IMR-90 (cell line): ENCODE results near the gene CHD2. TPM values are rescaled to one million over a fixed set of nuclear protein-coding genes. Genes with fewer than 3 reads are reported as not detected.

Source experiments
- ATAC-seq: fragments of 200-7000 bp; cut with Tn5 transposase; 2 replicates; pipeline ENCODE4 v1.9.1; 2020; ENCODE audit warnings: low read depth, mild to moderate bottlenecking, moderate library complexity
- BruUV-seq: library from RNA; stranded (reverse); fragments of 400-500 nt; replicated peaks from 2 replicates; lab custom pipeline; 2021; lab: Mats Ljungman, UMichigan
- CTCF ChIA-PET: fragments of 300-600 bp; formaldehyde crosslinking; extraction: SDS; loops from one replicate; lab custom pipeline; 2021; ENCODE audit warnings: antibody characterized with exemption; lab: Yijun Ruan, JAX
- POLR2A ChIA-PET: fragments of 300-600 bp; sonication (Branson Sonifier 250); formaldehyde crosslinking; loops from one replicate; lab custom pipeline; 2022; ENCODE audit warnings: antibody characterized with exemption; ENCODE audit not compliant: unreplicated experiment; lab: Charles Lee
- DNase-seq: peaks from one replicate; pipeline ENCODE4 v3.0.0; 2013
- H2AFZ ChIP-seq: replicated peaks from 2 replicates; pipeline ENCODE3; 2013; ENCODE audit warnings: low read length, mild to moderate bottlenecking; ENCODE audit not compliant: poor library complexity
- H2AK5ac ChIP-seq: 2 replicates; pipeline ENCODE4 v1.6.1; 2013; ENCODE audit warnings: low read depth, low read length, inconsistent platforms
- H2AK9ac ChIP-seq: replicated peaks from 2 replicates; pipeline ENCODE3; 2013; ENCODE audit warnings: mild to moderate bottlenecking, low read depth, low read length, moderate library complexity; ENCODE audit not compliant: poor library complexity
- H2BK120ac ChIP-seq: 2 replicates; pipeline ENCODE4 v1.6.1; 2013; ENCODE audit warnings: low read depth, low read length, inconsistent platforms
- H2BK15ac ChIP-seq: 3 replicates; pipeline ENCODE4 v1.6.1; 2013; ENCODE audit warnings: low read depth, low read length, inconsistent platforms
- H2BK20ac ChIP-seq: 2 replicates; pipeline ENCODE4 v1.6.1; 2013; ENCODE audit warnings: low read depth, mild to moderate bottlenecking, inconsistent platforms, low read length, moderate library complexity
- H2BK5ac ChIP-seq: 2 replicates; pipeline ENCODE4 v1.6.1; 2013; ENCODE audit warnings: mild to moderate bottlenecking, low read depth, low read length, inconsistent platforms; ENCODE audit not compliant: poor library complexity, severe bottlenecking
- H3K14ac ChIP-seq: replicated peaks from 2 replicates; pipeline ENCODE4 v1.6.1; 2013; ENCODE audit warnings: low read depth, low read length, inconsistent platforms
- H3K18ac ChIP-seq: 2 replicates; pipeline ENCODE4 v1.6.1; 2013; ENCODE audit warnings: low read depth, low read length, control low read depth
- H3K23ac ChIP-seq: 2 replicates; pipeline ENCODE4 v1.6.1; 2013; ENCODE audit warnings: low read depth, low read length, inconsistent platforms
- H3K27ac ChIP-seq: 2 replicates; pipeline ENCODE4 v1.5.1; 2013; ENCODE audit warnings: mild to moderate bottlenecking, control low read depth, low read length; ENCODE audit not compliant: insufficient read depth
- H3K27me3 ChIP-seq: 2 replicates; pipeline ENCODE4 v1.6.1; 2013; ENCODE audit warnings: low read length; ENCODE audit not compliant: control insufficient read depth, insufficient read depth
- H3K36me3 ChIP-seq: 2 replicates; pipeline ENCODE4 v1.6.1; 2013; ENCODE audit warnings: low read length, mixed read lengths; ENCODE audit not compliant: control insufficient read depth, insufficient read depth
- H3K4ac ChIP-seq: 2 replicates; pipeline ENCODE4 v1.6.1; 2013; ENCODE audit warnings: low read depth, low read length, inconsistent platforms
- H3K4me1 ChIP-seq: 2 replicates; pipeline ENCODE4 v1.6.1; 2013; ENCODE audit warnings: low read length, mixed read lengths; ENCODE audit not compliant: control insufficient read depth, insufficient read depth
- H3K4me2 ChIP-seq: 2 replicates; pipeline ENCODE4 v1.6.1; 2013; ENCODE audit warnings: low read depth, mild to moderate bottlenecking, control low read depth, low read length, moderate library complexity
- H3K4me3 ChIP-seq: 2 replicates; pipeline ENCODE4 v1.5.1; 2013; ENCODE audit warnings: low read depth, mild to moderate bottlenecking, control low read depth, low read length, moderate library complexity; ENCODE audit not compliant: insufficient read depth
- H3K56ac ChIP-seq: 2 replicates; pipeline ENCODE4 v1.6.1; 2013; ENCODE audit warnings: low read length, inconsistent platforms; ENCODE audit not compliant: insufficient read depth; ENCODE audit errors: extremely low read depth
- H3K79me1 ChIP-seq, 2 experiments: 2 replicates each; pipeline ENCODE4 v1.6.1; 2013; ENCODE audit warnings: low read length in 2 of 2, inconsistent platforms in 1 of 2, low read depth in 1 of 2
- H3K9ac ChIP-seq: 2 replicates; pipeline ENCODE4 v1.6.1; 2013; ENCODE audit warnings: low read depth, low read length, control low read depth
- H3K9me1 ChIP-seq: 2 replicates; pipeline ENCODE4 v1.6.1; 2013; ENCODE audit warnings: low read length, inconsistent platforms; ENCODE audit not compliant: insufficient read depth
- H3K9me3 ChIP-seq: 2 replicates; pipeline ENCODE4 v1.6.1; 2013; ENCODE audit warnings: low read length; ENCODE audit not compliant: control insufficient read depth, insufficient read depth
- H4K20me1 ChIP-seq: 2 replicates; pipeline ENCODE4 v1.6.1; 2013; ENCODE audit warnings: low read length, inconsistent platforms; ENCODE audit not compliant: insufficient read depth
- H4K5ac ChIP-seq: 2 replicates; pipeline ENCODE4 v1.6.1; 2013; ENCODE audit warnings: mild to moderate bottlenecking, low read depth, low read length, control low read depth
- H4K8ac ChIP-seq, 2 experiments: 2 replicates each; pipeline ENCODE4 v1.6.1; 2013; ENCODE audit warnings: low read depth in 2 of 2, low read length in 2 of 2, control low read depth in 1 of 2, inconsistent platforms in 1 of 2
- H4K91ac ChIP-seq: 2 replicates; pipeline ENCODE4 v1.6.1; 2013; ENCODE audit warnings: low read depth, low read length, inconsistent platforms; ENCODE audit not compliant: insufficient read depth
- MAFK ChIP-seq: IDR thresholded peaks from 2 replicates; pipeline ENCODE4 v1.6.1; 2012; ENCODE audit warnings: low read depth, low read length, improper control_type of control experiment
- NFE2L2 ChIP-seq: fragments of 150-350 bp; IDR thresholded peaks from 2 replicates; pipeline ENCODE4 v1.6.1; 2016; ENCODE audit warnings: low read depth, mild to moderate bottlenecking, low read length
- POLR2A ChIP-seq: IDR thresholded peaks from 2 replicates; pipeline ENCODE4 v1.6.1; 2012; ENCODE audit warnings: mild to moderate bottlenecking, low read depth, low read length
- RFX5 ChIP-seq: IDR thresholded peaks from 2 replicates; pipeline ENCODE4 v1.8.0; 2012; ENCODE audit warnings: low read depth, mild to moderate bottlenecking, low read length, moderate library complexity
- WGBS, 2 experiments: methylation state at CpG; one replicate each; pipeline versions ENCODE4 v1.1.5 to v1.1.7; 2013; ENCODE audit warnings: missing lambda C conversion rate in 2 of 2; ENCODE audit not compliant: insufficient read length in 1 of 2; ENCODE audit errors: extremely low coverage in 2 of 2; 5-methylcytosine and 5-hydroxymethylcytosine counted together
- dilution Hi-C: fragments of 300-500 bp; cut with HindIII; formaldehyde crosslinking; loops from one replicate; pipeline ENCODE4 v1.14.3; 2018; ENCODE audit warnings: low sequenced_read_pairs; ENCODE audit not compliant: unreplicated experiment
- in situ Hi-C: fragments of 300-500 bp; cut with MboI; formaldehyde crosslinking; loops from 3 replicates; pipeline ENCODE4 v1.14.3; 2019; ENCODE audit warnings: low sequenced_read_pairs, inconsistent platforms, mixed read lengths
- intact Hi-C: fragments of 100-400 bp; cut with micrococcal nuclease; formaldehyde crosslinking; loops from 2 replicates; pipeline ENCODE4 v1.10.0; 2022
- polyA plus RNA-seq, 3 experiments: library from polyadenylated mRNA; depleted of rRNA; stranded (reverse); fragments of >200 nt; gene quantifications; 2 replicates each; pipeline ENCODE4 v1.2.3, GENCODE V29; 2012; ENCODE audit warnings: low replicate concordance in 1 of 3
- total RNA-seq: library from RNA; depleted of rRNA; stranded (reverse); fragments of >200 nt; gene quantifications from 2 replicates; pipeline ENCODE4 v1.2.3, GENCODE V29; 2012

The CHD2 gene
- total and polyA plus RNA-seq, 2 of the 4 experiments (the other 2 are of a cell fraction) = 44.9 to 64.7 TPM

DNA sequence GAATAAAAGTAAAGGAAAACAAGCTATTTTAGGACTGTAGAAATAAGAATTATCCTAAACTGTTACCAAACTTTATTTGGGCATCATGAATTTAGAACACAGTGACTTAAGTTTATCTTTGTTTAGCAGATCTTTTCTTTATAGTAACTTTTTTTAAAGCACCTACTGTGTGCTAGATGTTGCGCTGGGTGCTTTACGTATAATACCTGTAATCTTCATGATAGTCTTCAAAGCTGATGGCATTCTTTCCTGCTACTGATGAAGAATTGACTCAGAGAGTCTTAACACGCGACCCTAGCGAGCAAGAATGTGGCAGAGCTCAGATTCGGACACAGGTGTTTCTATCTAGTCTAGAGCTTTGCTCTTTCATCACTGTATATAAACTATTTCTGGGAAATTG, 53.9 kb downstream of the CHD2 start:
- H2BK20ac ChIP-seq = no peak overlapping the region
- H3K36me3 ChIP-seq = peaks cover 67% of the 10 kb centered on the region
- ATAC-seq = no peak
- no peak overlapping the region for H2AK9ac ChIP-seq
- CTCF ChIA-PET = interaction anchor here (1.1 to 1.9 kb wide), 3 partner anchors 9 to 152 kb away, joined by 3 to 8 read pairs (median 3); no protein-coding TSS in a partner anchor
- H3K27ac ChIP-seq = no peak overlapping the region
- H2BK15ac ChIP-seq = no peak overlapping the region
- H2AFZ ChIP-seq = no peak overlapping the region
- POLR2A ChIA-PET = no interaction called here
- no peak overlapping the region for H2BK120ac ChIP-seq
- no peak overlapping the region for H2AK5ac ChIP-seq
- H3K9ac ChIP-seq = no peak overlapping the region
- intact Hi-C loops (no loop called here), in situ Hi-C loops (no loop called here), dilution Hi-C loops (no loop called here)
- H4K8ac ChIP-seq = no peak overlapping the region
- H3K4me2 ChIP-seq = no peak overlapping the region
- 100% methylated on average over 1 of the region's 6 CpGs; no CpG with 5 or more reads in 1 of the 2 experiments for WGBS, 2 experiments
- peaks cover 8% of the 10 kb centered on the region; the same call in 1 of the 2 replicates for H4K20me1 ChIP-seq
- H3K4me1 ChIP-seq = no peaks in the 10 kb centered on the region
- TF ChIP-seq RFX5 = no peak
- no peak for TF ChIP-seq NFE2L2
- TF ChIP-seq MAFK = no peak
- TF ChIP-seq POLR2A = no peak
- H3K23ac ChIP-seq = no peak overlapping the region
- H3K4ac ChIP-seq = no peak overlapping the region
- no peak overlapping the region for H3K56ac ChIP-seq
- no peaks in the 10 kb centered on the region for H3K27me3 ChIP-seq
- no peak overlapping the region for H3K4me3 ChIP-seq
- H3K9me1 ChIP-seq = no peaks in the 10 kb centered on the region
- H3K14ac ChIP-seq = no peak overlapping the region
- H2BK5ac ChIP-seq = no peak overlapping the region
- no TSS peak for BruUV-seq
- no peak overlapping the region for H4K5ac ChIP-seq
- H4K91ac ChIP-seq = no peak overlapping the region
- H3K18ac ChIP-seq = no peak overlapping the region
- peaks cover 8% of the 10 kb centered on the region for H3K9me3 ChIP-seq
- H3K79me1 ChIP-seq = peaks cover 32 to 48% of the 10 kb centered on the region in 2 experiments; a peak in 3 of 4 replicates
- no peak for DNase-seq
